ENCODE data around the gene MARCHF3.
"Not testable (repeated sequence)": the region's sequence is repeated elsewhere in the genome, so short reads cannot be mapped to it uniquely, and the experiment has no call there.

Gene MARCHF3

GRCh38 chr5:127012916-127013315, 17.4 kb downstream of the MARCHF3 start:
- no peak for DNase-seq (ENCODE audit: low spot score)

GRCh38 chr5:127011961-127012644, 18.3 kb downstream of the MARCHF3 start:
- DNase-seq (ENCODE audit: low spot score), result no peak

- no peak for DNase-seq (ENCODE audit: low spot score)
Observed at GRCh38 chr5:127011153-127011552, 19.2 kb downstream of the MARCHF3 start.

- DNase-seq (ENCODE audit: low spot score), result no peak
Observed at GRCh38 chr5:127010362-127010761, 20.0 kb downstream of the MARCHF3 start.

- no peak for DNase-seq (ENCODE audit: low spot score)
Observed at GRCh38 chr5:127009784-127010183, 20.6 kb downstream of the MARCHF3 start.

- no peak for DNase-seq (ENCODE audit: low spot score)
Observed at GRCh38 chr5:127008300-127008975, 21.9 kb downstream of the MARCHF3 start.

GRCh38 chr5:127007522-127007921, 22.8 kb downstream of the MARCHF3 start:
- no peak for DNase-seq (ENCODE audit: low spot score)

- DNase-seq (ENCODE audit: low spot score), result no peak
Observed at GRCh38 chr5:127006744-127007143, 23.6 kb downstream of the MARCHF3 start.

GRCh38 chr5:127005282-127005681, 25.1 kb downstream of the MARCHF3 start:
- DNase-seq (ENCODE audit: low spot score), result not testable (repeated sequence)

- DNase-seq (ENCODE audit: low spot score), result no peak
Observed at GRCh38 chr5:127004721-127005120, 25.6 kb downstream of the MARCHF3 start.

- DNase-seq (ENCODE audit: low spot score), result no peak
Observed at GRCh38 chr5:127003798-127004495, 26.4 kb downstream of the MARCHF3 start.

- DNase-seq (ENCODE audit: low spot score), result no peak
Observed at GRCh38 chr5:127002390-127002789, 28.0 kb downstream of the MARCHF3 start.

- no peak for DNase-seq (ENCODE audit: low spot score)
Observed at GRCh38 chr5:127001621-127002296, 28.6 kb downstream of the MARCHF3 start.

- no peak for DNase-seq (ENCODE audit: low spot score)
Observed at GRCh38 chr5:126998895-126999570, 31.3 kb downstream of the MARCHF3 start.

- DNase-seq (ENCODE audit: low spot score), result no peak
Observed at GRCh38 chr5:126998201-126998631, 32.1 kb downstream of the MARCHF3 start.

GRCh38 chr5:126995689-126996088, 34.7 kb downstream of the MARCHF3 start:
- no peak for DNase-seq (ENCODE audit: low spot score)

- no peak for DNase-seq (ENCODE audit: low spot score)
Observed at GRCh38 chr5:126995039-126995438, 35.3 kb downstream of the MARCHF3 start.

GRCh38 chr5:126994485-126994884, 35.9 kb downstream of the MARCHF3 start:
- no peak for DNase-seq (ENCODE audit: low spot score)

- peak; percentile 38 for DNase-seq (ENCODE audit: low spot score)
Observed at GRCh38 chr5:126988021-126988569, 42.3 kb downstream of the MARCHF3 start.

- no peak for DNase-seq (ENCODE audit: low spot score)
Observed at GRCh38 chr5:126987271-126987899, 43.0 kb downstream of the MARCHF3 start.

- DNase-seq (ENCODE audit: low spot score), result no peak
Observed at GRCh38 chr5:126984632-126985031, 45.7 kb downstream of the MARCHF3 start.

Data from germinal center (tissue), 1 donor.